Measurements from ENCODE around the gene TSC22D1. TPM values are rescaled to one million over a fixed set of nuclear protein-coding genes. Genes with fewer than 3 reads are reported as not detected.

Gene TSC22D1
- total RNA-seq, 3 donors from 2014 or later: 74.2 to 235 (median 232) TPM

DNA sequence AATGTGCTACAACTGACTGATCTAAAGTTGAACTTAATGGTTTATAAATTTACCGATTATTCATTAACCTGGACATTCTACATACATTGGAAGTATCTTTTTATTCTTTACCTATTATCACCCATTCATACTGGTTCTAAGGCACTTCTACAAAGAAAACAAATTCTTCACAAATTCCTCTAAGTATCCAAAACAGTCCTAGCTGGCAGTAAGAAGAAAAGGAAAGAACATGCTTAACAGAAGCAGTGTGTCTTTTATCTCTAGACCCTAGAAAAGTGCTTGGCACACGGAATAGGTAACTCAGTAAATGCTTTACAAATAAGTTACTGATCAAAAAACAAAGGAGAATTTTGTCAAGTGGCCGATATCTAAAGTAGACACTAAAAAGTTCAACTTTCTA lies 32.8 kb downstream of the TSC22D1 start:
- TF ChIP-seq POLR2A (IDR thresholded peaks at IDR 0.05) (no peak), POLR2AphosphoS5 (IDR thresholded peaks at IDR 0.05) (no peak)
- TF ChIP-seq, protein P1, sequence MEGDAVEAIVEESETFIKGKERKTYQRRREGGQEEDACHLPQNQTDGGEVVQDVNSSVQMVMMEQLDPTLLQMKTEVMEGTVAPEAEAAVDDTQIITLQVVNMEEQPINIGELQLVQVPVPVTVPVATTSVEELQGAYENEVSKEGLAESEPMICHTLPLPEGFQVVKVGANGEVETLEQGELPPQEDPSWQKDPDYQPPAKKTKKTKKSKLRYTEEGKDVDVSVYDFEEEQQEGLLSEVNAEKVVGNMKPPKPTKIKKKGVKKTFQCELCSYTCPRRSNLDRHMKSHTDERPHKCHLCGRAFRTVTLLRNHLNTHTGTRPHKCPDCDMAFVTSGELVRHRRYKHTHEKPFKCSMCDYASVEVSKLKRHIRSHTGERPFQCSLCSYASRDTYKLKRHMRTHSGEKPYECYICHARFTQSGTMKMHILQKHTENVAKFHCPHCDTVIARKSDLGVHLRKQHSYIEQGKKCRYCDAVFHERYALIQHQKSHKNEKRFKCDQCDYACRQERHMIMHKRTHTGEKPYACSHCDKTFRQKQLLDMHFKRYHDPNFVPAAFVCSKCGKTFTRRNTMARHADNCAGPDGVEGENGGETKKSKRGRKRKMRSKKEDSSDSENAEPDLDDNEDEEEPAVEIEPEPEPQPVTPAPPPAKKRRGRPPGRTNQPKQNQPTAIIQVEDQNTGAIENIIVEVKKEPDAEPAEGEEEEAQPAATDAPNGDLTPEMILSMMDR (IDR thresholded peaks at IDR 0.05): no peak
- no peak overlapping the region for H3K27ac ChIP-seq
- no peaks in the 10 kb centered on the region for H3K27me3 ChIP-seq
- no peaks in the 10 kb centered on the region for H3K36me3 ChIP-seq
- intact Hi-C loops (cut with DNase I; ENCODE audit: low total_unique reads): no loop called here
- H3K9me3 ChIP-seq: no peaks in the 10 kb centered on the region
- H3K4me1 ChIP-seq: no peaks in the 10 kb centered on the region
- H3K4me3 ChIP-seq: no peak overlapping the region
- DNase-seq (ENCODE audit: low spot score in 2 of 2): no peak

- Histone ChIP-seq H3K27me3 (no peaks in the 10 kb centered on the region), H3K9me3 (no peaks in the 10 kb centered on the region), H3K36me3 (no peaks in the 10 kb centered on the region), H3K4me1 (no peaks in the 10 kb centered on the region), H3K27ac (no peak overlapping the region), H3K4me3 (no peak overlapping the region)
- intact Hi-C loops (cut with DNase I; ENCODE audit: low total_unique reads): no loop called here
- no peak for DNase-seq (ENCODE audit: low spot score in 2 of 2)
- TF ChIP-seq, protein P1 (IDR thresholded peaks at IDR 0.05): no peak
- TF ChIP-seq POLR2A (IDR thresholded peaks at IDR 0.05) (no peak), POLR2AphosphoS5 (IDR thresholded peaks at IDR 0.05) (no peak)
Measured at GRCh38 chr13:44542361-44542760, 33.8 kb downstream of the TSC22D1 start.

DNA sequence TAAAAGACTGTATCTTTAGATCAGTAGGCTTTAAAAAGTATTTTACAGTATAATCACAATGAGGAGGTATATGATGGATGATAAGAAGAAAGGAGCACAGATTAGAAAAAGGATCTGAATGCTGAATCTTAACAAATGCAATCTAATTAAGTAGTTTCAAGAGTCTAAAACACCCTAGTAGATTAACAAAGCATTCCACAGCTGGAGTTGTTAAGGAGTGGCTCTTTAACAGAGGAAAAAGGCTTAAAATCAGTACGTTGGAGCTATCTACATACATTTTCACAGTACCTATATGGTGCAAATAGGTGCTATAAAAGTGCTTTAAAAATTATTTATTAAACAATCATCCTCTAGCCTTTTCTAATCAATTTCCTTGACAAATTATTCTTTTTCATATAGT lies 34.5 kb downstream of the TSC22D1 start:
- Histone ChIP-seq H3K27ac (no peak overlapping the region), H3K36me3 (no peaks in the 10 kb centered on the region), H3K4me1 (no peaks in the 10 kb centered on the region), H3K27me3 (no peaks in the 10 kb centered on the region), H3K9me3 (no peaks in the 10 kb centered on the region), H3K4me3 (no peak overlapping the region)
- TF ChIP-seq POLR2AphosphoS5 (IDR thresholded peaks at IDR 0.05): no peak
- TF ChIP-seq, protein P1 (IDR thresholded peaks at IDR 0.05): no peak
- no peak for DNase-seq (ENCODE audit: low spot score in 2 of 2)
- intact Hi-C loops (cut with DNase I; ENCODE audit: low total_unique reads): no loop called here

DNA sequence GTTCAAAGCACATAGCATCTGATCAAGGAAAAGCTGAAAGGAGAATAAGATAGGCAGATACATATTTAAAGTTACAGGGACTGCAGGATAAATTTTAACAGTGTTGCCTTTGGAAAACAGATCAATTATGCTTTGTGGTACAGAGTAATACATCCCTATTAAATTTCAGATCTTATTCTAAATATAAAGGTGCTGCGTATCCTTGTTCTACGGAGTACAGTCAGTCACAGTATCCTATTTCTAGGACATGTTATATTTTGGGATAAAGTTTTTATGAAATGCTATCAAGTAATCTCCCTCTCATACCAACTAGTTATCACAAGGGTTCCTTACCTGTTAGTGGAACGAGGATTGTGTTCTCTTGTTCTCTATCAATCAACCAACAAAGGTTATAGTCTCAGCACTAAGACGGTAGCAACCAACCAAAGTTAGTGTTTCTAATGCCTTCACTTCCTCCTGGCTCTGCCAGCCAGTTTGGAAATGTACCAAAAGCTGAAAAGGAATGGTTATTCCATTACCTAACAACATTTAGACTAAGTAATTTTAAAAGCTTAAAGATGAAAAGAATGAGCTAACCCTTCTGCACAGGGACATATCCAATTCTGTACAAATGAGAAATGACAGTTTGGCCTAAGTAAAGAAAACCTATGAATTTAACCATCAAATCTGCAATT lies 35.2 kb downstream of the TSC22D1 start:
- TF ChIP-seq POLR2A (IDR thresholded peaks at IDR 0.05): no peak
- TF ChIP-seq POLR2AphosphoS5 (IDR thresholded peaks at IDR 0.05): no peak
- TF ChIP-seq, protein P1 (IDR thresholded peaks at IDR 0.05): no peak
- no peak overlapping the region for H3K4me3 ChIP-seq
- no peaks in the 10 kb centered on the region for H3K9me3 ChIP-seq
- no peak for DNase-seq (ENCODE audit: low spot score in 2 of 2)
- H3K36me3 ChIP-seq: no peaks in the 10 kb centered on the region
- no peak overlapping the region for H3K27ac ChIP-seq
- no peaks in the 10 kb centered on the region for H3K4me1 ChIP-seq
- H3K27me3 ChIP-seq: no peaks in the 10 kb centered on the region
- intact Hi-C loops (cut with DNase I; ENCODE audit: low total_unique reads): no loop called here

DNA sequence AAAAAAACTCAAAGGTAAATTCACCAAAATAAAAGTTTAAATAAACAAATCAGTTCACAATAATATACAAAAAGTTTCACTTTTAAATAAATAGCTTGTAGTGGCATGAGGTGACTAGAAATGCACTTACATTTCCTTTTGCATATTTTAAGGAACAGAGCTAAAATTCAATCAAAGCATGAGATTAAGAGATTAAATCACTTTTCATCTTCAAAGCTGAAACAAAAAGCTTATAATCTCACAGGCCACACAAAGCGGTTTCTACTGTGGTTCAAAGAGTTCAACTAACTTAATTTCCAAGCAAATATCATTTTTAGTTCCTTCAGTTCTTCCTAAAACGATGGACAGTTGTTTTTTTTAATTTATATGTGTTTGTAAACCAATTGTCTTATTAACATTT lies 38.9 kb downstream of the TSC22D1 start:
- no peaks in the 10 kb centered on the region for H3K4me1 ChIP-seq
- intact Hi-C loops (cut with DNase I; ENCODE audit: low total_unique reads): no loop called here
- DNase-seq (ENCODE audit: low spot score in 2 of 2): no peak

More for the DNA sequence above, 38.9 kb downstream of the TSC22D1 start:
- Histone ChIP-seq H3K4me3 (no peak overlapping the region), H3K9me3 (no peaks in the 10 kb centered on the region), H3K27me3 (no peaks in the 10 kb centered on the region), H3K36me3 (no peaks in the 10 kb centered on the region), H3K27ac (no peak overlapping the region)
- TF ChIP-seq, protein P1 (IDR thresholded peaks at IDR 0.05): no peak
- no peak for TF ChIP-seq POLR2A (IDR thresholded peaks at IDR 0.05)
- no peak for TF ChIP-seq POLR2AphosphoS5 (IDR thresholded peaks at IDR 0.05)
